K562 (cell line): ENCODE measurements around the gene NELFE. TPM values are rescaled to one million over a fixed set of nuclear protein-coding genes. Genes with fewer than 3 reads are reported as not detected.
A peak's percentile ranks its signal among the peaks of the same experiment; 100 is the strongest.

ENCODE experiments used
- ATAC-seq: fragments of 200-7000 bp; cut with Tn5 transposase; 3 replicates; pipeline ENCODE4 v1.9.1; 2020; ENCODE audit warnings: moderate library complexity
- BruUV-seq: library from RNA; stranded (reverse); fragments of 400-500 nt; replicated peaks from 2 replicates; lab custom pipeline; 2021; lab: Mats Ljungman, UMichigan
- CTCF ChIA-PET: fragments of 300-600 bp; formaldehyde crosslinking; extraction: SDS; loops from one replicate; lab custom pipeline; 2021; ENCODE audit warnings: low intra/inter-chr PET ratio; lab: Yijun Ruan, JAX
- POLR2A ChIA-PET: fragments of 300-600, 350-650 bp; sonication (Branson Sonifier 250); formaldehyde crosslinking; extraction: SDS; loops from one replicate; lab custom pipeline; 2021; ENCODE audit warnings: antibody characterized with exemption, inconsistent platforms; lab: Yijun Ruan, JAX
- DNase-seq, 4 experiments: peaks; one replicate each; pipeline versions ENCODE4 v3.0.0 to v3.0.0-alpha.2; 2011 to 2018; ENCODE audit warnings: low spot score in 3 of 4, mixed read lengths in 3 of 4; ENCODE audit errors: extremely low read depth in 1 of 4
- FAIRE-seq: peaks from 2 replicates; lab custom pipeline; 2011; peaks lifted over from hg19 to GRCh38; lab: Jason Lieb, UNC
- H2AFZ ChIP-seq: 2 replicates; pipeline ENCODE4 v1.6.0; 2011; ENCODE audit warnings: low read depth, low read length, control low read depth, inconsistent platforms
- H3K27ac ChIP-seq: fragments of 200-600 bp; 3 replicates; pipeline ENCODE4 v1.8.0; 2011; ENCODE audit warnings: low read depth, mild to moderate bottlenecking, control low read depth, inconsistent platforms, low read length, moderate library complexity, mixed read lengths; ENCODE audit errors: extremely low read depth
- H3K27me3 ChIP-seq, 2 experiments: fragments of 300-600 bp in 1 of 2; 2 replicates in 1 of 2; 3 replicates in 1 of 2; pipeline versions ENCODE4 v1.6.0 to v1.8.0; 2011; ENCODE audit warnings: inconsistent platforms in 2 of 2, low read length in 2 of 2, mild to moderate bottlenecking in 1 of 2, mixed read lengths in 1 of 2, moderate library complexity in 1 of 2; ENCODE audit not compliant: control insufficient read depth in 2 of 2, insufficient read depth in 2 of 2
- H3K36me3 ChIP-seq: fragments of 300-600 bp; 3 replicates; pipeline ENCODE4 v1.8.0; 2011; ENCODE audit warnings: mild to moderate bottlenecking, low read length, inconsistent platforms; ENCODE audit not compliant: control insufficient read depth, insufficient read depth
- H3K4me1 ChIP-seq, 2 experiments: fragments of 200-600 bp in 1 of 2; replicated peaks in 1 of 2; 2 replicates in 1 of 2; 3 replicates in 1 of 2; pipeline versions ENCODE4 v1.5.1 to v1.8.0; 2011; ENCODE audit warnings: inconsistent platforms in 2 of 2, low read length in 2 of 2, mild to moderate bottlenecking in 1 of 2, mixed read lengths in 1 of 2, moderate library complexity in 1 of 2; ENCODE audit not compliant: control insufficient read depth in 2 of 2, insufficient read depth in 2 of 2
- H3K4me2 ChIP-seq: 2 replicates; pipeline ENCODE4 v1.6.1; 2011; ENCODE audit warnings: low read length, control low read depth, inconsistent platforms, mixed read lengths; ENCODE audit not compliant: insufficient read depth
- H3K4me3 ChIP-seq: fragments of 200-600 bp; sonication (generic), shearing (Covaris generic); 2 replicates; pipeline ENCODE4 v1.5.1; 2016; ENCODE audit warnings: control low read depth, inconsistent platforms
- H3K79me2 ChIP-seq: fragments of 200-600 bp; 3 replicates; pipeline ENCODE4 v1.8.0; 2011; ENCODE audit warnings: low read length, inconsistent platforms; ENCODE audit not compliant: control insufficient read depth, insufficient read depth
- H3K9ac ChIP-seq, 2 experiments: 2 replicates each; pipeline versions ENCODE4 v1.6.0 to v1.6.1; 2011; ENCODE audit warnings: low read depth in 2 of 2, low read length in 2 of 2, control low read depth in 1 of 2, inconsistent platforms in 1 of 2, mild to moderate bottlenecking in 1 of 2, mixed read lengths in 1 of 2; ENCODE audit not compliant: insufficient read depth in 1 of 2
- H3K9me1 ChIP-seq: one replicate; pipeline ENCODE4 v1.6.0; 2011; ENCODE audit warnings: inconsistent platforms, mild to moderate bottlenecking, low read length, moderate library complexity; ENCODE audit not compliant: control insufficient read depth, insufficient read depth
- H3K9me3 ChIP-seq: replicated peaks from 2 replicates; pipeline ENCODE4 v1.5.1; 2011; ENCODE audit warnings: low read depth, low read length, inconsistent platforms; ENCODE audit not compliant: control insufficient read depth, insufficient read depth
- H4K20me1 ChIP-seq: replicated peaks from 2 replicates; pipeline ENCODE4 v1.6.1; 2011; ENCODE audit warnings: low read length, inconsistent platforms, mixed read lengths; ENCODE audit not compliant: control insufficient read depth, insufficient read depth
- GTF2A2 ChIP-seq: IDR thresholded peaks from 2 replicates; pipeline ENCODE4 v1.6.1; 2016; ENCODE audit warnings: mild to moderate bottlenecking, missing genetic modification characterization, missing compliant biosample characterization
- POLR2G ChIP-seq: fragments of 200-400 bp; formaldehyde crosslinking; IDR thresholded peaks from 2 replicates; pipeline ENCODE4 v1.6.1; 2017; ENCODE audit warnings: low read depth, mild to moderate bottlenecking, antibody characterized with exemption, low read length, moderate library complexity
- RBFOX2 ChIP-seq: fragments of 200-400 bp; formaldehyde crosslinking; IDR thresholded peaks from 2 replicates; pipeline ENCODE4 v1.6.1; 2017; ENCODE audit warnings: low read depth, mild to moderate bottlenecking, low read length, moderate library complexity
- SRSF9 ChIP-seq: fragments of 200-400 bp; formaldehyde crosslinking; IDR thresholded peaks from 2 replicates; pipeline ENCODE4 v1.6.1; 2017; ENCODE audit warnings: low read depth, low read length, borderline replicate concordance
- ZNF717 ChIP-seq: fragments of 250-450 bp; sonication (Bioruptor Pico); IDR thresholded peaks from 2 replicates; pipeline ENCODE4 v1.5.0; 2021
- ZNF778 ChIP-seq: fragments of 450-650 bp; formaldehyde crosslinking; IDR thresholded peaks from 2 replicates; pipeline ENCODE4 v1.4.0; 2020; ENCODE audit warnings: mild to moderate bottlenecking, moderate library complexity
- WGBS: fragments of 100-300 bp; shearing (Covaris generic); methylation state at CpG from one replicate; pipeline ENCODE4 v1.1.6; 2016; ENCODE audit warnings: low coverage, mixed read lengths; ENCODE audit not compliant: insufficient coverage; ENCODE audit errors: missing lambda C conversion rate; 5-methylcytosine and 5-hydroxymethylcytosine counted together
- in situ Hi-C: fragments of 300-500 bp; cut with MboI; formaldehyde crosslinking; loops from 4 replicates; pipeline ENCODE4 v1.15.0; 2018; ENCODE audit warnings: inconsistent platforms, mixed read lengths
- intact Hi-C: fragments of 100-400 bp; cut with micrococcal nuclease; formaldehyde crosslinking; loops from 2 replicates; pipeline ENCODE4 v1.14.2; 2022
- polyA plus RNA-seq, 8 experiments: library from polyadenylated mRNA; depleted of rRNA in 4 of 8; stranded (reverse) in 5 of 8; unstranded in 3 of 8; fragments of >200 nt; fragmentation: Nextera tagmentation in 2 of 8; fragmentation: Illumina TruSeq in 1 of 8; extraction: Ambion mirVana in 2 of 8; extraction: Trizol in 1 of 8; gene quantifications; 2 replicates each; pipeline versions ENCODE4 v1.2.1 to v1.2.3, GENCODE V29; 2011 to 2014; ENCODE audit warnings: inconsistent platforms in 1 of 8, missing spikeins in 1 of 8
- total RNA-seq, 7 experiments: library from RNA; depleted of rRNA in 6 of 7; stranded (reverse); fragments of >200 nt in 6 of 7; fragmentation: Illumina TruSeq in 2 of 7; extraction: Trizol in 2 of 7; gene quantifications; 2 replicates each; pipeline versions ENCODE4 v1.2.1 to v1.2.3, GENCODE V29; 2011 to 2021; ENCODE audit warnings: low replicate concordance in 1 of 7

Gene NELFE
- total and polyA plus RNA-seq, 9 of the 15 experiments (the other 6 are each of a cell fraction or from before 2014, with no cell fraction given), result 15.2 to 157 (median 91.5) TPM

DNA sequence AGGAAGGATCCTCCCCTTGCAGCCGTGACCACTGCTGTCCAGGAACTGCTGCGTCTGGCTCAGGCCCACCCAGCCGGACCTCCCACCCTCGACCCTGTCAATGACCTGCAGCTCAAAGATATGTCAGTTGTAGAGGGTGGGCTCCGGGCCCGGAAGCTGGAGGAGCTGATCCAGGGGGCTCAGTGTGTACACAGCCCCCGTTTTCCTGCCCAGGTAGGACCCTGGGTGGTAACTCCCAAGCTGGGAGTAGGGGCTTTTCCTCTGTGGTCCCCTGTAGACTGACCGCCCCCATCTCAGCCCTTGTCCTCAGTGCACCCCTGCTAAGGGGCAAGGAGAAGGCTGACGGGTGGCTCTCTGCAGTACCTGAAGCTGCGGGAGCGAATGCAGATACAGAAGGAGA is 9.6 kb upstream of the NELFE start:
- Histone ChIP-seq H3K4me2 (no peak overlapping the region), H2AFZ (no peak overlapping the region), H3K36me3 (peaks cover 79% of the 10 kb centered on the region), H3K27me3 (no peaks in the 10 kb centered on the region), H4K20me1 (no peaks in the 10 kb centered on the region), H3K9me1 (no peaks in the 10 kb centered on the region), H3K9ac (peak overlapping the region in 1 of 2 experiments; percentile 84; a peak in 2 of 4 replicates), H3K79me2 (peaks cover 31% of the 10 kb centered on the region), H3K27ac (no peak overlapping the region; the same call in 2 of the 3 replicates), H3K9me3 (no peaks in the 10 kb centered on the region), H3K4me3 (no peak overlapping the region), H3K4me1 (peaks cover 45 to 52% of the 10 kb centered on the region in 2 experiments; a peak in 4 of 5 replicates)
- DNase-seq, result no peak
- BruUV-seq, result no TSS peak
- intact Hi-C loops, result no loop called here
- no peak for ATAC-seq
- TF ChIP-seq ZNF717 (CRISPR knock-in tag), result no peak
- 0 out of 2 replicates have a peak, but pooled peaks have one; percentile 31 for TF ChIP-seq POLR2G
- TF ChIP-seq SRSF9, result no peak
- TF ChIP-seq RBFOX2, result peak; percentile 53; the same call in 1 of the 2 replicates
- no peak for FAIRE-seq
- CTCF ChIA-PET, result no interaction called here
- in situ Hi-C loops, result no loop called here
- POLR2A ChIA-PET, result interaction anchor here (0.6 to 5.8 kb wide), 3 partner anchors 10 to 201 kb away, joined by 3 to 74 read pairs (median 4); partner anchors contain the start of genes NELFE and SKIC2
- WGBS, result 84% methylated on average over 9 of the region's 11 CpGs

DNA sequence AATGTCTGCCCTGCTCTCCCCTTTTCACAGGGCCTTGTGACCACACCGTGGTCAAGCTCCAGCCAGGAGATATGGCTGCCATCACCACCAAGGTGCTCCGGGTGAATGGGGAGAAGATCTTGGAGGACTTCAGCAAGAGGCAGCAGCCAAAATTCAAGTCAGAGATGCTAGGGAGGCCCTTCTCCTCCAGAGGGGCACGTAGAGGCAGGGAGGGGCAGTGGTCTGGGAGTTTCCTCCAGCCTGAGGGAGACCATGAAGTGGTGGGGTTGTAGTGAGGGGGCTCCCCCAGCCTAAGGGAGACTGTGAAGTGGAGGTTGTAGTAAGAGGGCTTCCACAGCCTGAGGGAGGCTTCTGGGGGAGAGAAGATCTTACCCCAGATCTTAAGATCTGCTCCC is 9.2 kb upstream of the NELFE start:
- no peak overlapping the region for H2AFZ ChIP-seq
- ChIA-PET POLR2A (interaction anchor here (0.8 to 5.8 kb wide), 3 partner anchors 10 to 201 kb away, joined by 4 to 74 read pairs (median 7); partner anchors contain the start of genes NELFE and SKIC2), CTCF (no interaction called here)
- no peak overlapping the region for H3K4me2 ChIP-seq
- in situ Hi-C loops (no loop called here), intact Hi-C loops (no loop called here)
- no TSS peak for BruUV-seq
- H3K36me3 ChIP-seq, result peaks cover 83% of the 10 kb centered on the region
- peak overlapping the region in 1 of 2 experiments; percentile 24; a peak in 2 of 4 replicates for H3K9ac ChIP-seq
- no peak for FAIRE-seq
- H3K9me1 ChIP-seq, result no peaks in the 10 kb centered on the region
- H3K27ac ChIP-seq, result no peak overlapping the region; the same call in 2 of the 3 replicates
- WGBS, result 70% methylated on average over 3 of the region's 3 CpGs
- no peak overlapping the region for H3K4me3 ChIP-seq
- no peak for ATAC-seq
- peaks cover 41 to 50% of the 10 kb centered on the region in 2 experiments; a peak in 4 of 5 replicates for H3K4me1 ChIP-seq
- H3K79me2 ChIP-seq, result peaks cover 27% of the 10 kb centered on the region
- no peaks in the 10 kb centered on the region for H4K20me1 ChIP-seq
- H3K9me3 ChIP-seq, result no peaks in the 10 kb centered on the region
- no peak for DNase-seq
- no peaks in the 10 kb centered on the region for H3K27me3 ChIP-seq
- TF ChIP-seq ZNF778 (CRISPR knock-in tag), result no peak
- no peak for TF ChIP-seq GTF2A2
